ENCODE results near the gene ADD3.
A peak's percentile ranks its signal among the peaks of the same experiment; 100 is the strongest.

Gene ADD3

DNA sequence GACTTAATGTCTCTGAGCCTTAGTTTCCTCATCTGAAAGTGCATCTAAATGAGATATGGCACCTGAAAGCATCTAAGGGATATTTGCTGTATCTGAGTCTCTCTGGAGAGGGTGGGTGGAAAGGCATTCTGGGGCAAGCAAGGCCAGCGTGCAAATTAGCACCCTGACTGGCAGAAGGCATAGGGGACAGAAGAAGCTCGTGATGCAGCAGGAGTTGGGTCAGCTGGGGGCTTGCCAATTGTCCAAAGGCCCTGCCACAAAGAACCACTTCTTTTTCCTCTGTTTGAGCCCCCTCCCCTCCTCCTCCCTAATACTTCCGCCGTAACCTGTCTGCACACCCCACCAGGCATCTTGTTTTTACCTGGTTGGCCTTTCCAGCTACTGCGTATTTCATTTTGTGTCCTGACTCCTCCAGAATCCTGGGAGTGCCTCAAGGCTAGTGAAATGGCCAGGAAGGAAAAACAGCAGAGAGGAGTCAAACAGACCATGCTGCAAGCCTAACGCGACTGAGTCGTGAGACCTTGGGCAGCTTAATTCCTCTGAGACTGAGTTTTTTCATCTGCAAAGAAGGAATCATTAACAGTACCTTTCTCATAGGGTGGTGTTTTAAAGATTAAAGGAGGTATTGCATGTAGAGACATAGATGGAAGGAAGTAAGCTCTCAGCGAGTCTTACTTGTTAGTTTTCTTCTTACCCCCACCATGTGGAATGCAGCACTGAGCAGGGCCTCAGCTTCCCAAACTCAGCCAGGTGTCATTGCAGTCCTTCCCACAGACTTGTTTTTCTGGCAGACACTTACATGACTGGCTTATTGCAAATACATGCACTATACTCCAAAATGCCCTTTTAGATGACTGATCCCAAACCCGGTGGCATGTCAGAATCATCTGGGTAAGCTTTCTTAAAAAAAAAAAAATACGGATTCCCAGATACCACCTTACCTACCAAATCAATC, 150.5 kb downstream of the ADD3 start:
- no peak for DNase-seq

DNA sequence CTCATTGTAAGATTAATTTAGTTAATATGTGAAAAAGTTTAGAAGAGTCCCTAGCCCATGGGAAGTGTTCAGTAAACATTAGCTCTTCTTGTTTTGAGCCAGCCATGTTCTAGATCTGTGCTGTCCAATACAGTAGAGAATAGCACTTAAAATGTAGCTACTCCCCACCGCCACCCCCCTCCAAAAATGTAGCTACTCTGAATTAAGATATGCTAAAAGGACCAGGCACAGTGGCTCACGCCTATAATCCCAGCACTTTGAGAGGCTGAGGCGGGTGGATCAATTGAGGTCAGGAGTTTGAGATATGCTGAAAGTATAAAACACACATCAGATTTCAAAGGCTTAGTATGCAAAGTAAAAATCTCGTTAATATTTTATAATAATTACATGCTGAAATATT, 152.3 kb downstream of the ADD3 start:
- DNase-seq, result no peak

DNA sequence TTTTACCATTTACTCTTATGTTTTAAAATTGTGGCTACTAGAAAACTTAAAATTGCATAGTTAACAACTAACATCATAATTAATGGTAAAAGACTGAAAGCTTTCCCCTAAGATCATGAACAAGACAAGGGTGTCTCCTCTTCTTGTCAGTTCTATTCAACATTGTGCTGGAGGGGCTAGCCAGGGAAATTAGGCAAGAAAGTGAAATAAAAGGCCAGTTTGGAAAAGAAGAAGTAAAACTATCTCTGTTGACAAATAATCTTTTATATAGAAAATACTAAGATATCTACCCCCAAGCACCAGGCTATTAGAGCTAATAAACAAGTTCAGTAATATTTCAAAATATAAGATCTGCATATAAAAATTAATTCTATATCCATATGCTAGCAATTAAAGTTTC, 152.7 kb downstream of the ADD3 start:
- no peak for DNase-seq

DNA sequence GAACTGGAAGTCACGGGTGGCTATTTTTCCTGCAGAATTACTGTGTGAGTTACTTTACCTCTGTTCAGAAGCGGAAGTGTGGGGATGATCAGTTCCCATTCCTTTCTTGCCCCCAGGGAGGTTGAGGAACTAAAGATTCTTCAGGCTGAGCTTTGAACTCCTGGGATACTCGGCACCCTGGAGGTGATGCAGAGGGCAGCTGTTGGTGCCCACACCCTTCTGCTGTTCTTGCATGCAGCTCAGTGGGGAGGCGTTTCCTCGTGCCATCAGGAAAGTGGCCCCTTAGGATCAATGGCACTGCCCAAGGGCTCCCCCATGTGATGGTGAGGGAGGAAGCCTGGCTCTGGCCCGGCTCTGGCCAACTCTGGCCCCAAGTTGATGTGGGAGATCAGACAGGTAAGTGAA, 155.0 kb downstream of the ADD3 start:
- no peak for DNase-seq

DNA sequence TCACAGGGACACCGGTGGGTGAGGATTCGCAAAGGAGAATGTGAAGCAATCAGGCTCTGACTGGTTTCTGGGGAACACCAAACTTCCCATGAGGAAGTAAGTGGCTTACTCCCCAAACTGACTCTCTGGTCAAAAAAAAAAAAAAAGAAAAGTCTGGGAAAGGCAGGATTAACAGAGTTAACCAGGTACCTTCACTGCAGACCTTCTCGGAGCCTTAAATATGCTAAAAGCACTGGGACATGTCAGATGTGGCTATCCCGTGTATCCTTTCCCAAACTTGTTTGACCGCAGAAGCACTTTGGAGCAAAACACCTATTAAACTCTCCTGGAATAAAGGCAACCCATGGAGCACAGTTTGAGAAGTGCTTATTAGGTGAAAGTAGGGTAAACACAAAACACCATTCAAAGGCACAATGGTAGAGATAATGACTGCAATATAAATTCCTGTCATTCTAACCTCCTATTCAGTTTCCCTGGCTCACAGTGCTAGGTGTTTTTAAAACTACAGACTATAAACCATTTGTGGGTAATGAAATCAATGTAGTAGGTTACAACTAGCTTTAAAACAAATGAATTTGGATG, 155.5 kb downstream of the ADD3 start:
- no peak for DNase-seq

DNA sequence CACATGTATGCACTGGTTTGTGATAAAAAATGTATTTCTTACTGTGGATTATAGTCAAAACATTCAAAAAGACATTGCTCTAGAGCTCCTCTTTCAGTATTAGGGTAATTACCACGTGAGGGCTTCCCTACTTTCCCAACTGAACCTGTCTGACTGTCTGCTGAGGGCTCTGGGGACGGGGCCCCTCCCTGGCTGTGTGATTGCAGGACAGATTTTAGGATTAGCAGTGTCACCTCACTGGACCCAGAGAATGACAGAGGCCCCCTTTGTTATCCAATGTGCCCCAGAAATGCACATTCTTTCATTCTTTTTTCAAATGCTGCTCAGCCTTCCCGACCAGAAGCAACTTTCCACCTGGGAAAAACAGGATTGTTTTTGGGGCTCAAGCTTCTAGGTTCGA, 156.1 kb downstream of the ADD3 start:
- DNase-seq, result no peak

DNA sequence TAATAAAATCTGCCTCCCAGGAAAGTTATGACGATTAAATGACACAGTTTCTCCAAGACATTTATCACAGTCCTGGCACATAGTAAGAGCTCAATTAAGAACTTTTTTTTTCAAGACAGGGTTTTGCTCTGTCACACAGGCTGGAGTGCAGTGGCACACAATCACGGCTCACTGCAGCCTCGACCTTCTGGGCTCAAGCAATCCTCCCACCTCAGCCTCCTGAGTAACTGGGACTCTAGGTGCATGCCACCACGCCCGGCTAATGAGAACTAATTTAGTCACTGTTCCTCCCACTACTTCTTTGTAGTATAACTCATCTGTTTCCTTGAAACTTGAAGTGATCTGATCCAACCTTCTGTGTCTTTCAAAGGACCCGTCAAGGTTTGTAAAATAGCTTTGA, 157.5 kb downstream of the ADD3 start:
- DNase-seq, result no peak

DNA sequence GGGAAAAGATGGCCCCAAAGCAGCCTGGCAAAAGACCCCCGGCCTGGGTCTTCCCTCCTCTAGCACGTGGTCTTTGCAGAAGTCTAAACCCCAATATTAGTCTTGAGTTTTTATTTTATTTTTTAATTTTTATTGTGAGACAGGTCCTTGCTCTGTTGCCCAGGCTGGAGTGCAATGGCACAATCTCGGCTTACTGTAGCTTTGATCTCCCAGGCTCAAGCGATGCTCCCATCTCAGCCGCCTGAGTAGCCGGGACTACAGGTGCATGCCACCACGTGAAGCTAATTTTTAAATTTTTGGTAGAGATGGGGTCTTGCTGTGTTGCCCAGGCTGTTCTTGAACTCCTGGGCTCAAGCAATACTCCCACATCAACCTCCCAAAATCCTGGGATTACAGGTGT, 159.4 kb downstream of the ADD3 start:
- DNase-seq, result no peak

DNA sequence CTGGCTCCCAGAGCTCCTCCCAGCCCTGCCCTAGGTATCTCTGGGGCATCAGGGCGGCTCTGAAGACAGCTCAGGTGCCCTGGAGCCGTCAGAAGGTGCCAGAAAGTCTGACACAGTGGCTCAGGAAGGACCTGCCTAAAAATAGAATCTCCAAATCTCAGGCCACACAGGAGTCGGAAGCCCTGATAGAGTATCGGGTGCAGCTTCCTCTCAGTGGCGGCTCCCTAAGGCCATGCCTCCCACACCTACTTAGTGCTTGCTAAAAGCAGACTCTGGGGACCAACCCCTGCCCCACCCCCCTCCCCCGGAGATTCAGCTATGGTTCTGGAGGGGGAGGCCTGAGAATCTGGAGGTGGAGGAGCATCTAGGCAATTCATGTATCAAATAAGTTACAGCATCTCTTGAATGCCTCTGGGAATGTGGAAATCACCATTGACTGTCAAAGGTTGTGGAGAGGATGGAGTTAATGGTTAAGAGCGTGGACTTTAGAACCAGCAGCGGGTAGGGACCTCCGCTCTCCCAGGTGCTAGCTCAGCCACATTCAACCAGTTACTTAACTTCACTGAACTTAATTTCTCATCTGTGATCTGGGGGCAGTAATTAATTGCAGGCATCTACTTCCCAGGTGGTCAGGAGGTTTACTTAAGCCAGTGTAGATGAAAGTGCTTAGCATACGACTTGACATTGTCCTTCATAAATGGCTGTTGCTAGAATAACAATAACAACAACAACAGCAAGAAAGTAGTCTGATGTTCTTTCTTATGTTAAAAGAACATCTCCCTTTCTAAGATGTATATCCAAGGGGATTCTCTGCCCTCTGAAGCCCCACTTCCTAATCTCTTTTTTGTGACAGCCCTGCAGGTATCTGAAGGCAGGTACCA, 161.1 kb downstream of the ADD3 start:
- peak; percentile 17 for DNase-seq

DNA sequence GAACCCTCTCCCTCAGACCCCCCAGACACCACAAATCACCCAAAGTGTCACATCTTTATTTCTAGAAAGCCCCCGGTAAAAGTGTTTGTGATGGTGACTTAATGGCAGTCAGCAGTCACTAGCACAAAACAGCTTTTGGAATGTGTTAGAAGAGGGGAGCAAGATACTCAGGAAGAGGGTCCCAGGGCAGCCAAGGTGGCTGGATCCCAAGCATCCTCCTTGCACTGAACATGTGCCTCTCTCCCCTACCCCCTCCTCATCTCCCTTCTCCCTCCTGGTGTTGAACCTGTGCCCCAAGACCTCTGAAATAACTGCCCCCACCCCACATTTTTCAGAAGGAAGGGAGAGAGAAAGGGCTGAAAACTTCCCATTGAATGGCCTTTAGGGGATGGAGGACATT, 161.8 kb downstream of the ADD3 start:
- no peak for DNase-seq

DNA sequence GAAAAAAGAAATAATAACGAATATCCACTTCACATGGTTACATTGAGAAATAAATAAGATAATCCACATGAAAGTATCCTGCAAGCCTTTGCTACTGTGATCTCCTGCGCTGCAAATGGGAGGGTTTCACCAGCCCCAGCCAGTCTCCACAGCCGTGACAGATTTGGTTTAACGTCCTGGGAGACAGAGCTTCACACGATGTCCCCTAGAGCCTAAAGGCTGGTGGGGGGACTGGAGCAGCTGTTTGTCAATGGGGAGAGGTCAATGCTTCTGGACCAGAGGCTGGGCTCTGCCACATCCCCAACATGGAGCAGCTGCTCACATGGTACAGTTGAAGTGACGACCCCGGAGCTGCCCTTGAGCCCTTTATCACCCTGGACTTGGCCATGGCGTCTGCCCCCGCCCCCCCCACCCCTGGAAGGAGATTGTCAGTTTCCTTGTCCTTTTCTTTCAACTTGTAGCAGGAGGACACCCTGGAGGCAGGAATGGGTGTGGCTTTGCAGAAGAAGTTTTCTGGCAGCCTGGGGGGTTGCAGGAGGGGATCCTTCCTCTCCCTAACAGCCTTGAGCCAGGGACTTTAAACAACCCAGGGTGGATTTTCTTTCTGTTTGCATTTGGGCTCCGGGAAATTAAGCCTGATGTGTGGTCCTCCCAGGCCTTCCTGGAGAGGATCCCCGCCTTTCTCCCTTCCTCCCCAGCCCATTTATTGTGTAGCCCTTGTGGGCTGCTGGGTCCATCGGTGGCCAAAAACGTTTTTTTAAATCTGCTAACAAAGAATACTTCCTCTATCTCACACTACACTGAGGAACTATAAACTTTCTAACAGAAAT, 162.6 kb downstream of the ADD3 start:
- no peak for DNase-seq

DNA sequence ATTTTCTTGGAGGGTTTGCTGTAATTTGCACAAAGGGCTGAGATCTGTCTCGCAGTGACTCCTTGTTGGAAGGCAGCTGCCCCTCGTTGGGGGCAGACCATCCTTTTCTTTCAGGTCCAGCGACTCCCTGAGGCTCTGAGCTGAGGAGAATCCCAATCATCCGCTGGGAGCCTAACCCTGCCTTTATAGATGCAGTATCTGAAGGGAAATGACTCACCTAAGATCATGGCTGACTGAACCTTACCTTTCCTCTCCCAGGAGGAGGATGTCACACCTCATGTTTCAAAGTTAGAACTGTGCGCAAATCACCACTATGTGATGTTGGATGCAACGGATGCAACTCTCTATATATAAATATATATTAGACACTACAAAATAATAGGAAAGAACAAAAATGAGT, 163.2 kb downstream of the ADD3 start:
- no peak for DNase-seq

DNA sequence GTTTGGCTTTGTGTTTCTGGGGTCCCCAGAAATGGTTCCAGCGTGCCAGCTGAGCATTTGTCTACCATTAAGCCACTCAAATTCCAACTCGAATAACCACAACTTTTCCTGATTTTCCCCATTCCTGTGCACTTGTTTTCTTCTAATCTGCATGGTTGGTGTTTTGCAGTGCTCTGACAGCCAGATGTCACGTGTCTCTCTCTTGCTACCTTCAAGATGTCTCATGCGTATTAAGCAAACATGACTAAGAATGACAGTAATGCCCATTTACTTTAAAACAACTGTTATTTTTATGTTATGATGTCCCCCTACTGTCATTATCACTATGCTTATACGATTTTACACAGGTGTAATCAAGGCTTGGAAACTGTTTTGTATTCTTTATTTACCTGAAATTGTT, 164.4 kb downstream of the ADD3 start:
- DNase-seq, result no peak

DNA sequence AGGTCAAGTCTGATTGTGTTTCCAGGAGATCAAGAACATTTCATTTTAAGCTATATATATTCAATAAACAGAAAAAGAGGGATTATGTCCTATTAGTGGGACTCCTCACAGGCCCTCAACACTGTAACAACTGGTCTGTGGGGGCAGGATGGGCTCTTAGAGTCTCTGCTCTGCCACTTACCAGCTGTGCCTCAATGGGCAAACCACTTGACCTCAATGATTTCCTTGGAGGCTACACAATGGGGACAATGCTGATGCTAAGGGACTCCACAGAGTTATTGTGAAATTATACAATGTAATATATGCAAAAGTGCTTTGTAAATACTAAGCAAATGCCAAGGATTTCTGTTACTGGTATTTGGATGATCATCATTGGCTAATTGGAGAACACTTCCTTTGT, 166.4 kb downstream of the ADD3 start:
- no peak for DNase-seq

DNA sequence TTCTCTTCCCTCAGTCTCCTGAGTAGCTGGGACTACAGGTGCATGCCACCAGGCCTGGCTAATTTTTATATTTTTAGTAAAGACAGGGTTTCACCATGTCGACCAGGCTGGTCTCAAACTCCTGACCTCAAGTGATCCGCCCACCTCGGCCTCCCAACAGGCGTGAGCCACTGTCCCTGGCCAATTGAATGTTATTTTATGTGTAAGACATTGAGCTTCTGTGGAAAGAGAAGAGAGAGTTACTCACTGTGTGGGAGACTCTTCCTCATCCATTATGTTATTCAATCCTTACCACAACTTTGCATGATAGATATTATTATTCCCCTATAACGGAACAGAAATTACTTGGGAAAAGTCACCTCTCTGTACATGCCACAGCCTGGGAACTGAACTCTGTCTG, 167.0 kb downstream of the ADD3 start:
- no peak for DNase-seq

DNA sequence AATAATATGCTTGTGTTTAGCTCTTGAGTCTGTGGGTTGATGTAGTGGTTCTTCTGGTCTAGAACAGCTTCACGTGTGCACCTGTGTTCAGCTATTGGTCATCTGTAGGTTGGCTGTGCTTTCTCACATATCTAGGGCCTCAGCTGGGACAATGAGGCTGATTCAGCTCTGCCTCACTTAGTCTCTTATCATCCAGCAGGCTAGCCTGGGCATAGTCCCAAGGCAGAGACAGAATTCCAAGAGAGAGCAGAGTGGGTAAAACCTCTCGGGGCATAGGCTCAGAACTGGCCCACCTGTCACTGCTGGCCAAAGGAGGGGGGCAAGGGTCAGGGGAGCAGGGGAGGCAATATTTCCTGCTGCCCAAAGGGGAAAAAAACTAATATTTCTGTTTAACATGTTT, 167.6 kb downstream of the ADD3 start:
- DNase-seq, result no peak

DNA sequence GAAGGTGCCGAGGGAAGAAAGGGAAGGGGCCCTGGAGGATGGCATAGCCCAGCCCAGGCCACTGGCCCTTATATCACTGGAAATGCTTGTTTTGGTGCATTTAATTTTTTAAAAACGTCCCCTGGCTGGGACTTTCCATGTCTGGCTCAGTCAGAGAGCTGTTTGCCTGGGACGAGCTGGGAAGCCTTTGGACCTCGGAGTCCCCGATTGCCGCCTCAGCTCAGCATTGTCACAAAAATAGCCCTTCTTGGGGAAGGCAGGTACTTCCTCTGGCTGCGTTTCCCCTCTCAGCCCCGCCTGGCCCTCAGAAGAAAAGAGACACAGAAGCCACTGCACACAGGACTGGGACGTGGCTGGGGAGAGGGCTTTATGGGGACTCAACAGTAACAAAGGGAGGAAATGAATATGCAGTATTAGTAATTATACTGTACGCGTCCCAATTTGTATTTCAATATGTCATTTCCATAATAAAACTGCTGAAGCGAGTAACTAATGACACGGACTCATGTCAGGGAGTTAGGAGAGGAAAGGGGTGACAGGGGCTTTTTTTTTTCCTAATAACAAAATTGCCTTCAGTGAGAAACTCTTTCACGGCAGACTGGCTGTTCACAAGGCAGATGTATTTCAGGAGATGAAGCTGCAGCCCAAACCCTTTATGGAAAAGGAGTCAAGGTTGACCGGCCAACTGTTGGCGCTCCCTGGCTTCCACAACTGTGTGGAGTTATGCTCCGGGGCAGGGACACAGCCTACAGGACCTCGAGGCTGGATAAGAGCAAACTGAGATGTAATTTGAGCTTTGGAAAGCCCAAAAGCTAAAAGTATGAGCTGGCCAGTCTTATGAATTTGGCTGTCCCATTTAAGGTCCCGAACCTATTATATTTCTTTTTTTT, 168.6 kb downstream of the ADD3 start:
- no peak for DNase-seq

DNA sequence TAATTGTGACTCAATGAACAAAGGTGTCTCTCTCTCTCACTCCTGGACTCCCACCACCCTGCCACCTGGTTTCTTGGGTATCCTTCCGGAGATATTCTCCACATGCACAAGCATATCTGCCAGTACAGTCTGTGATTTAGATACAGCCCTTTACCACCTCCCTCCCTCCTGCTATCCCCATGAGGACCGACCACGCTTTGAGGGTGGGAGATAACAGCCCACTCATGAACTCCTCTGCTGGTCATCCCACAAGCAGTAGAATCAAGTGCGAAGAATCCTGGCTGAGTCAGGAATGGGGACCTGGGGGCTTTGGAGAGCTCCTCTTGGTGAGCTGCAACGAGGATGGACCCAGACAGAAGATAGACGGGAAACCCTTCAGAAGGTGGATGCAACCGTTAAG, 171.4 kb downstream of the ADD3 start:
- DNase-seq, result no peak

DNA sequence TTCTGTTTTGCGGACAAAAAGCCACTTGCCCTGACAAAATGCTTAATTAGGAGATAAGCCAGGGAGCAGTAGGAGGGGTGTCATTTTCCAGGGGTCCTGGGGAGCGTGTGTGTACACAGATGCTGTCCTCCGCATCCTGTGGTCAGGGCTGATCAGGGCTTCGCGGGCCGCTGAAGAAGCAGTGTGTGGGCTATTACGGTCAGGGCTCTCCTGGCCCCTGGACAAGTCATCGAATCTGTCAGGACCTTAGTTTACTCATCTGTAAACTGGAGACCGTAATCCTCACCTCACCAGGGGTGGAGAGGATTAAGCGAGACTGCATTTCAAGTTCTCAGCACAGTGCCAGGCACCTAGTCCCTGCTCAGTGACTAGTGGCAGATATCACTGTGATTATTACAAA, 173.7 kb downstream of the ADD3 start:
- no peak for DNase-seq

DNA sequence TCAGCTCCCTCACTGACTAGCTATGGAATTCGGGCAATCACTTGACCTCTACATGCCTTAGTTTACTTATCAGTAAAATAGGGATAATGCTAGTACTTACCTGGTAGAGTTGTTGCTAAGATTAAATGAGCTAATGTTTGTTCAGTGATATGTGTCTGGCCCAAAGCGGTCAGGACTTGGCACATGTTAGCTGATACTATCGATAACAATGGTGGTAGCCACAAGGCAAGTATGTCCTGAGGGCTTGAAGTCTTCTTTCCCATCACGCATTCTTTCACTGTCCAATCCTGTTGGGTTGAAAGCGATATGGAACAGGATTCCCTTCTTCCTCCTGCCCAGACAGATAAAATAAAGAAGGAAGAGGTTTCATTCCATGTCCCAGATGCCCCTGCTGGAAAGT, 174.1 kb downstream of the ADD3 start:
- DNase-seq, result no peak

DNA sequence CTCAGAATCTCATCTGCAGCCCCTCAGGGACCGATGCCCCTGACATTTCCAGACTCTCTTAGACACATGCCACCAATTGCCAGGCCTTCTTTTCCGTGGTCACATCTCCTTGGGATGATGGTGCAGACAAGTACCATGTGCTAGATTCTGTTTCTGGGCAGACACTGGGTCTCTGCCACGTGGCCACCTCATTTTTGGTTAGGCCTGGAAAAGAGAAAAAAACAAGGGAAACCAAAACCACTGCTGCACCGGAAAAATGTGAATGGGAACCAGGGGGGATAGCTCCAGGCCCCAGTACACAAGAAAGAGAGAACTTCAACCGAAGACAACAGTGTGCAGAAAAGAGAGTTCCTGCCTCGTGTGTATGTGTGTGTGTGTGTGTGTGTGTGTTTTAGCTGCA, 176.6 kb downstream of the ADD3 start:
- DNase-seq, result no peak
